HepG2 (cell line): ENCODE measurements around the gene WDR26.
"Not testable (repeated sequence)": the region's sequence is repeated elsewhere in the genome, so short reads cannot be mapped to it uniquely, and the experiment has no call there.

Source experiments
- EP300 ChIP-seq, 3 experiments: sonication (generic) in 1 of 3; formaldehyde crosslinking in 1 of 3; IDR thresholded peaks; 2 replicates each; pipeline versions ENCODE4 v1.5.1 to v1.6.1; 2011 to 2020; ENCODE audit warnings: low read depth in 2 of 3, low read length in 2 of 3, borderline replicate concordance in 1 of 3, improper control_type of control experiment in 1 of 3, mild to moderate bottlenecking in 1 of 3, missing genetic modification reagents in 1 of 3, moderate library complexity in 1 of 3
- KDM5A ChIP-seq: fragments of 200-600 bp; sonication (generic); IDR thresholded peaks from 2 replicates; pipeline ENCODE4 v1.7.0; 2018; ENCODE audit warnings: antibody characterized with exemption, mild to moderate bottlenecking, low read length, borderline replicate concordance
- MAFK ChIP-seq, 2 experiments: IDR thresholded peaks in 1 of 2; conservative IDR thresholded peaks in 1 of 2; 2 replicates each; pipeline ENCODE4 v1.6.1; 2011; ENCODE audit warnings: improper control_type of control experiment in 2 of 2, low read length in 2 of 2
- POLR2AphosphoS5 ChIP-seq: IDR thresholded peaks from 2 replicates; pipeline ENCODE4 v1.6.1; 2012; ENCODE audit warnings: low read depth, low read length
- ZNF260 ChIP-seq: sonication (generic); formaldehyde crosslinking; IDR thresholded peaks from 2 replicates; pipeline ENCODE4 v1.4.0; 2020; ENCODE audit warnings: missing genetic modification reagents, low read depth, mild to moderate bottlenecking, borderline replicate concordance
- ZNF354B ChIP-seq: sonication (generic); formaldehyde crosslinking; IDR thresholded peaks from 2 replicates; pipeline ENCODE4 v1.8.0; 2022; ENCODE audit warnings: mild to moderate bottlenecking, missing genetic modification reagents
- TF ChIP-seq, protein P1 (sequence below): sonication (generic); formaldehyde crosslinking; IDR thresholded peaks from 2 replicates; pipeline ENCODE4 v1.4.0; 2020; ENCODE audit warnings: missing genetic modification reagents
- TF ChIP-seq, protein P2 (sequence below): sonication (generic); formaldehyde crosslinking; IDR thresholded peaks from 2 replicates; pipeline ENCODE4 v1.5.0; 2020; ENCODE audit warnings: mild to moderate bottlenecking, missing genetic modification reagents, moderate library complexity

DNA sequence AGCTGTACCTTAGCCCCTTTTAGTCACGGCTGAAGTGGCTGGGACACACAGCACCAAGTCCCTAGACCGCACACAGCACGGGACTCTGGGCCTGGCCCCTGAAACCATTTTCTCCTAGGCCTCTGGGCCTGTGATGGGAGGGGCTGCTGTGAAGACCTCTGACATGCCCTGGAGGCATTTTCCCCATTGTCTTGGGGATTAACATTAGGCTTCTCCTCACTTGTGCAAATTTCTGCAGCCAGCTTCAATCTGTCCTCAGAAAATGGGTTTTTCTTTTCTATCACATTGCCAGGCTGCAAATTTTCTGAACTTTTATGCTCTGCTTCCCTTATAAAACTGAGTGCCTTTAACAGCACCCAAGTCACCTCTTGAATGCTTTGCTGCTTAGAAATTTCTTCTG is 45.6 kb upstream of the WDR26 start:
- not testable (repeated sequence) for TF ChIP-seq ZNF260 (CRISPR knock-in tag); ZNF354B (CRISPR knock-in tag); POLR2AphosphoS5; KDM5A; EP300 (IDR thresholded peaks at IDR 0.05; ENCODE audit: low read depth in 2 of 2, low read length in 2 of 2); EP300 (CRISPR knock-in tag; IDR thresholded peaks at IDR 0.05; ENCODE audit: borderline replicate concordance); MAFK (conservative IDR thresholded peaks at IDR 0.05 in 1 of 2, IDR thresholded peaks at IDR 0.05 in 1 of 2; ENCODE audit: low read length in 2 of 2)
- TF ChIP-seq, protein P1, sequence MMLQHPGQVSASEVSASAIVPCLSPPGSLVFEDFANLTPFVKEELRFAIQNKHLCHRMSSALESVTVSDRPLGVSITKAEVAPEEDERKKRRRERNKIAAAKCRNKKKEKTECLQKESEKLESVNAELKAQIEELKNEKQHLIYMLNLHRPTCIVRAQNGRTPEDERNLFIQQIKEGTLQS (CRISPR knock-in tag): not testable (repeated sequence)
- TF ChIP-seq, protein P2, sequence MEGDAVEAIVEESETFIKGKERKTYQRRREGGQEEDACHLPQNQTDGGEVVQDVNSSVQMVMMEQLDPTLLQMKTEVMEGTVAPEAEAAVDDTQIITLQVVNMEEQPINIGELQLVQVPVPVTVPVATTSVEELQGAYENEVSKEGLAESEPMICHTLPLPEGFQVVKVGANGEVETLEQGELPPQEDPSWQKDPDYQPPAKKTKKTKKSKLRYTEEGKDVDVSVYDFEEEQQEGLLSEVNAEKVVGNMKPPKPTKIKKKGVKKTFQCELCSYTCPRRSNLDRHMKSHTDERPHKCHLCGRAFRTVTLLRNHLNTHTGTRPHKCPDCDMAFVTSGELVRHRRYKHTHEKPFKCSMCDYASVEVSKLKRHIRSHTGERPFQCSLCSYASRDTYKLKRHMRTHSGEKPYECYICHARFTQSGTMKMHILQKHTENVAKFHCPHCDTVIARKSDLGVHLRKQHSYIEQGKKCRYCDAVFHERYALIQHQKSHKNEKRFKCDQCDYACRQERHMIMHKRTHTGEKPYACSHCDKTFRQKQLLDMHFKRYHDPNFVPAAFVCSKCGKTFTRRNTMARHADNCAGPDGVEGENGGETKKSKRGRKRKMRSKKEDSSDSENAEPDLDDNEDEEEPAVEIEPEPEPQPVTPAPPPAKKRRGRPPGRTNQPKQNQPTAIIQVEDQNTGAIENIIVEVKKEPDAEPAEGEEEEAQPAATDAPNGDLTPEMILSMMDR: not testable (repeated sequence)
